Bronchial epithelial cell (primary cell): ENCODE measurements around the gene IMPDH2. TPM values are rescaled to one million over a fixed set of nuclear protein-coding genes. Genes with fewer than 3 reads are reported as not detected.

Source experiments
- DNase-seq: peaks from one replicate; pipeline ENCODE4 v3.0.0-alpha.2; 2010; ENCODE audit warnings: low read depth
- FAIRE-seq: peaks from 2 replicates; lab custom pipeline; 2011; peaks lifted over from hg19 to GRCh38; lab: Jason Lieb, UNC
- H3K27me3 ChIP-seq: 2 replicates; pipeline ENCODE4 v1.5.1; 2011; ENCODE audit warnings: low read length; ENCODE audit not compliant: control insufficient read depth, insufficient read depth
- H3K36me3 ChIP-seq: 2 replicates; pipeline ENCODE4 v1.5.1; 2011; ENCODE audit warnings: low read length; ENCODE audit not compliant: control insufficient read depth, insufficient read depth
- H3K4me3 ChIP-seq: 2 replicates; pipeline ENCODE4 v1.5.1; 2011; ENCODE audit warnings: mild to moderate bottlenecking, low read depth, low read length, control low read depth
- total RNA-seq: library from RNA; depleted of rRNA; stranded (reverse); fragments of >200 nt; gene quantifications from 2 replicates; pipeline ENCODE4 v1.2.1, GENCODE V29; 2014
- TF ChIP-seq, protein P1 (sequence below): IDR thresholded peaks from 2 replicates; pipeline ENCODE4 v1.5.1; 2011; ENCODE audit warnings: mild to moderate bottlenecking, moderate library complexity, low read length, control low read depth, inconsistent platforms; ENCODE audit not compliant: insufficient read depth, severe bottlenecking

Gene IMPDH2
- total RNA-seq, 1 donor from 2014 or later, result 478 TPM

DNA sequence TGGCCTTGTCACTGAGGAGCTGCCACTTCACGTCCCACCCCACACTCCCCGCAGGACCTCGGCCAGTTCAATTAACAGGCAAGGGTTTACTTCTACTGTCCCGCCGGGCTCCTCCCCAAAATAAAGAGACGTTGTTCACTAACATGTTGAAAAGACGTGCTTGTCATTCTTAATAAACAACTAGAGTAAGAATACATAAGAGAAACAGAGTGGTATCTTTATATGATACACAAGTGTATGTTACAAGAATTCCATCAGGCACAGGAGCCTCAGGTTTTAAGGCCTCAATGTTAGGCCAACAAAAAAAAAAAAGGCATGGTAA, 326 bp upstream of the IMPDH2 start:
- Histone ChIP-seq H3K27me3 (no peaks in the 10 kb centered on the region), H3K4me3 (peak overlapping the region; percentile 62), H3K36me3 (peaks cover 47% of the 10 kb centered on the region)
- DNase-seq (no peak), FAIRE-seq (no peak)
- TF ChIP-seq, protein P1, sequence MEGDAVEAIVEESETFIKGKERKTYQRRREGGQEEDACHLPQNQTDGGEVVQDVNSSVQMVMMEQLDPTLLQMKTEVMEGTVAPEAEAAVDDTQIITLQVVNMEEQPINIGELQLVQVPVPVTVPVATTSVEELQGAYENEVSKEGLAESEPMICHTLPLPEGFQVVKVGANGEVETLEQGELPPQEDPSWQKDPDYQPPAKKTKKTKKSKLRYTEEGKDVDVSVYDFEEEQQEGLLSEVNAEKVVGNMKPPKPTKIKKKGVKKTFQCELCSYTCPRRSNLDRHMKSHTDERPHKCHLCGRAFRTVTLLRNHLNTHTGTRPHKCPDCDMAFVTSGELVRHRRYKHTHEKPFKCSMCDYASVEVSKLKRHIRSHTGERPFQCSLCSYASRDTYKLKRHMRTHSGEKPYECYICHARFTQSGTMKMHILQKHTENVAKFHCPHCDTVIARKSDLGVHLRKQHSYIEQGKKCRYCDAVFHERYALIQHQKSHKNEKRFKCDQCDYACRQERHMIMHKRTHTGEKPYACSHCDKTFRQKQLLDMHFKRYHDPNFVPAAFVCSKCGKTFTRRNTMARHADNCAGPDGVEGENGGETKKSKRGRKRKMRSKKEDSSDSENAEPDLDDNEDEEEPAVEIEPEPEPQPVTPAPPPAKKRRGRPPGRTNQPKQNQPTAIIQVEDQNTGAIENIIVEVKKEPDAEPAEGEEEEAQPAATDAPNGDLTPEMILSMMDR, result no peak

DNA sequence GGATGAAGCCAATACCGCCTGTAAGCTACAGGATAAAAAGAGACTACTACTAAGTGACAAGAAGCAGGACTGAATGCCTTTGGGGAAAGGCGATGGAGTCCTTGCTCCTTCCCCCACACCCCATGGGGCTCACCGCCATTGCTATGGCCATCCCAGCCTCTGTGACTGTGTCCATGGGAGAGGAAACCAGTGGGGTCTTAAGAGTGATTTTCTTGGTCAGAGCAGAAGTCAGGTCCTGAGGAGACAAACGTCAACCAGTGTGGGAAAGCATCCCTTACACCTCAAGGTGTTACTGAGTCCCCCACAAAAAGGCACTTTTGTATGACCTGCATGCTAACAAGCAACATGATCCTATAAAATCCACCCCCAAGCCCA, 913 bp downstream of the IMPDH2 start:
- H3K4me3 ChIP-seq, result peak overlapping the region; percentile 62
- no peaks in the 10 kb centered on the region for H3K27me3 ChIP-seq
- TF ChIP-seq, protein P1, result no peak
- FAIRE-seq (no peak), DNase-seq (no peak)
- H3K36me3 ChIP-seq, result peaks cover 50% of the 10 kb centered on the region

DNA sequence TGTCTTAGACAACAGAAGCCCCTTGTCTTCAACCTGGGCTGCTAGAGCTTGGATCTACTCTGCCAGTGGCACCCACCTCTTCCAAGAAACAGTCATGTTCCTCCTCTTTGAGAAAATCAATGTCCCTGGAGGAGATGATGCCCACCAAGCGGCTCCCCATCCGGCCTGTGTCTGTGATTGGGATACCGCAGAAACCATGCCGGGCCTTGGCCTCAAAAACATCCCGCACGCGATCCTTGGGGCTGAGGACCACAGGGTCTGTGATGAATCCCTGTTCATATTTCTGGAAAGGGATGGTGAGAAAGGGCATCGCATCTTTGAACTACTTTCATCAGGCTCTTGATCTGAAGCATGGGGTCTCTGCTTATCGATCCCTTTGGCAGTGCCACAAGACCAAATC, 1.6 kb downstream of the IMPDH2 start:
- TF ChIP-seq, protein P1, result no peak
- Histone ChIP-seq H3K36me3 (peaks cover 47% of the 10 kb centered on the region), H3K4me3 (no peak overlapping the region), H3K27me3 (no peaks in the 10 kb centered on the region)
- FAIRE-seq (no peak), DNase-seq (no peak)

- FAIRE-seq (no peak), DNase-seq (no peak)
- peaks cover 39% of the 10 kb centered on the region for H3K36me3 ChIP-seq
- no peak overlapping the region for H3K4me3 ChIP-seq
- TF ChIP-seq, protein P1, result no peak
- no peaks in the 10 kb centered on the region for H3K27me3 ChIP-seq
These were observed 2.7 kb downstream of the IMPDH2 start for GRCh38 chr3:49026536-49026935.

DNA sequence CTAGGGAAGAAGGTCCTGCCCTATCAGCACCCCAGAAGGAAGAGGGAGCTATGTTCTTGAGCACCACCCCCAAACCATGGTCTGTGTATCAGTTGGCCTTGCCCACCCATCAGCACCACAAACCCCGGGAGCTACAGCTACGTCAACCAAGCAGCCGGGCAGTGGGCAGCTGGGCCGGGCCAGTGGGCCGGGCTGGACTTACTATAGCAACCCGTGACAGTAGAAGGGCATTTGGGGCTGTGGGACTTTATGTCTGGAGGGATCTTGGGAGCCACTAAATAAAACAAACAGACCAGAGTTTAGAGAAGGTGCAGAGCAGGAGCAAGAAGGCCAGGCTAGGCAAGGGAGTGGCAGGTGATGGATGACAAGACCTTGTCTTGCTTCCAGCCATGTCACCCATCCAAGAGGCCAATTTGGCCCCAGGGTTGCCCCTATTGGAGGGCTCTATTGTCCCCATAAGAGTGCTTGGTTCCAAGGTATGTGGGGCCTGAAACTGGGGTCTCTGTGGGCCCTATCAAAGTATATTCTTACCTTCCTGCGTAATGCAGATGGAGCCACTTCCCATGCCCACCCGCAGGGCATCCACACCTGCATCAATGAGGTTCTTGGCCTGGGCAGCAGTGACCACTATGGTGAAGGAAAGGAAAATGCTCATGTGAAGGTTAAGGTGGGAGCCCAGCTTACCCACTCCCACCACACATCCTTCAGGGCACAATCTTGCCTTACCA, 3.2 kb downstream of the IMPDH2 start:
- H3K36me3 ChIP-seq, result peaks cover 39% of the 10 kb centered on the region
- no peak overlapping the region for H3K4me3 ChIP-seq
- H3K27me3 ChIP-seq, result no peaks in the 10 kb centered on the region
- DNase-seq (no peak), FAIRE-seq (no peak)
- TF ChIP-seq, protein P1, result no peak

GRCh38 chr3:49025005-49025792, 4.0 kb downstream of the IMPDH2 start:
- TF ChIP-seq, protein P1, result no peak
- DNase-seq, result no peak
- FAIRE-seq, result no peak
- Histone ChIP-seq H3K4me3 (no peak overlapping the region), H3K36me3 (peaks cover 38% of the 10 kb centered on the region), H3K27me3 (no peaks in the 10 kb centered on the region)
